WTC11 (cell line): ENCODE results near the gene MYBL2. TPM values are rescaled to one million over a fixed set of nuclear protein-coding genes. Genes with fewer than 3 reads are reported as not detected.

ENCODE experiments used
- ATAC-seq: fragments of 200-7000 bp; cut with Tn5 transposase; 2 replicates; pipeline ENCODE4 v1.10.0; 2021; ENCODE audit warnings: mild to moderate bottlenecking, moderate library complexity
- CTCF ChIA-PET: fragments of 300-600 bp; sonication (Branson Sonifier 250); formaldehyde crosslinking; loops from one replicate; lab custom pipeline; 2021; ENCODE audit warnings: antibody characterized with exemption; lab: Charles Lee
- POLR2A ChIA-PET: fragments of 350-600 bp; sonication (Branson Sonifier 250); formaldehyde crosslinking; loops from one replicate; lab custom pipeline; 2021; ENCODE audit warnings: antibody characterized with exemption; lab: Charles Lee
- DNase-seq: peaks from one replicate; pipeline ENCODE4 v3.0.0; 2021; ENCODE audit warnings: low spot score
- H3K27ac Mint-ChIP-seq: 2 replicates; pipeline ENCODE4 v1.8.0; 2021; ENCODE audit warnings: mixed read lengths
- H3K27me3 Mint-ChIP-seq: 2 replicates; pipeline ENCODE4 v1.8.0; 2021; ENCODE audit warnings: low read depth, mild to moderate bottlenecking, moderate library complexity, mixed read lengths
- H3K36me3 Mint-ChIP-seq: 2 replicates; pipeline ENCODE4 v1.8.0; 2021; ENCODE audit warnings: mixed read lengths
- H3K4me1 Mint-ChIP-seq: 2 replicates; pipeline ENCODE4 v1.8.0; 2022; ENCODE audit warnings: mixed read lengths
- H3K4me3 Mint-ChIP-seq: 2 replicates; pipeline ENCODE4 v1.8.0; 2021; ENCODE audit warnings: mild to moderate bottlenecking, moderate library complexity, mixed read lengths
- H3K9me3 Mint-ChIP-seq: 2 replicates; pipeline ENCODE4 v1.8.0; 2021; ENCODE audit warnings: mixed read lengths
- ATF3 ChIP-seq: sonication (generic); formaldehyde crosslinking; conservative IDR thresholded peaks from 2 replicates; pipeline ENCODE4 v1.8.1; 2022; ENCODE audit warnings: mild to moderate bottlenecking, missing genetic modification reagents
- CREB1 ChIP-seq: sonication (generic); formaldehyde crosslinking; IDR thresholded peaks from 2 replicates; pipeline ENCODE4 v1.8.0; 2023; ENCODE audit warnings: mild to moderate bottlenecking, missing genetic modification reagents
- CTCF ChIP-seq: fragments of 200-600 bp; IDR thresholded peaks from 2 replicates; pipeline ENCODE4 v1.8.0; 2022; ENCODE audit warnings: antibody characterized with exemption
- E2F4 ChIP-seq: sonication (generic); formaldehyde crosslinking; IDR thresholded peaks from 2 replicates; pipeline ENCODE4 v1.8.1; 2022; ENCODE audit warnings: low read depth, mild to moderate bottlenecking, moderate library complexity, missing genetic modification reagents, borderline replicate concordance
- ERG ChIP-seq: fragments of 250-450 bp; sonication (Bioruptor Pico); IDR thresholded peaks from 2 replicates; pipeline ENCODE4 v1.8.0; 2021; ENCODE audit warnings: mild to moderate bottlenecking
- ESRRA ChIP-seq: sonication (generic); formaldehyde crosslinking; IDR thresholded peaks from 2 replicates; pipeline ENCODE4 v1.8.1; 2022; ENCODE audit warnings: mild to moderate bottlenecking, missing genetic modification reagents, borderline replicate concordance
- ETV6 ChIP-seq: sonication (generic); formaldehyde crosslinking; IDR thresholded peaks from 2 replicates; pipeline ENCODE4 v1.8.1; 2022; ENCODE audit warnings: mild to moderate bottlenecking, missing genetic modification reagents
- FOXK1 ChIP-seq: sonication (generic); formaldehyde crosslinking; IDR thresholded peaks from 2 replicates; pipeline ENCODE4 v1.8.0; 2022; ENCODE audit warnings: mild to moderate bottlenecking, moderate library complexity, missing genetic modification reagents
- GABPB1 ChIP-seq: sonication (generic); formaldehyde crosslinking; IDR thresholded peaks from 2 replicates; pipeline ENCODE4 v1.8.1; 2023; ENCODE audit warnings: mild to moderate bottlenecking, missing genetic modification reagents
- JAZF1 ChIP-seq: fragments of 250-450 bp; sonication (Bioruptor Pico); IDR thresholded peaks from 2 replicates; pipeline ENCODE4 v1.9.0; 2021; ENCODE audit warnings: moderate library complexity, mild to moderate bottlenecking, inconsistent platforms
- KAT7 ChIP-seq: sonication (generic); formaldehyde crosslinking; IDR thresholded peaks from 2 replicates; pipeline ENCODE4 v1.8.1; 2023; ENCODE audit warnings: missing genetic modification reagents, mild to moderate bottlenecking, borderline replicate concordance
- MAX ChIP-seq: sonication (generic); formaldehyde crosslinking; IDR thresholded peaks from 2 replicates; pipeline ENCODE4 v1.8.0; 2022; ENCODE audit warnings: mild to moderate bottlenecking, missing genetic modification reagents
- MXD4 ChIP-seq: fragments of 250-450 bp; sonication (Bioruptor Pico); IDR thresholded peaks from 2 replicates; pipeline ENCODE4 v1.8.0; 2021; ENCODE audit warnings: mild to moderate bottlenecking, moderate library complexity, borderline replicate concordance
- OVOL2 ChIP-seq: fragments of 250-450 bp; sonication (Bioruptor Pico); IDR thresholded peaks from 2 replicates; pipeline ENCODE4 v1.9.0; 2021; ENCODE audit warnings: mild to moderate bottlenecking, borderline replicate concordance
- PREB ChIP-seq: sonication (generic); formaldehyde crosslinking; IDR thresholded peaks from 2 replicates; pipeline ENCODE4 v1.8.1; 2022; ENCODE audit warnings: mild to moderate bottlenecking, missing genetic modification reagents, moderate library complexity, borderline replicate concordance
- SMAD4 ChIP-seq: sonication (generic); formaldehyde crosslinking; IDR thresholded peaks from 2 replicates; pipeline ENCODE4 v1.8.0; 2022; ENCODE audit warnings: mild to moderate bottlenecking, missing genetic modification reagents
- SP1 ChIP-seq: sonication (generic); formaldehyde crosslinking; conservative IDR thresholded peaks from 2 replicates; pipeline ENCODE4 v1.8.1; 2022; ENCODE audit warnings: missing genetic modification reagents
- TP53 ChIP-seq: sonication (generic); formaldehyde crosslinking; IDR thresholded peaks from 2 replicates; pipeline ENCODE4 v1.8.1; 2023; ENCODE audit warnings: mild to moderate bottlenecking, missing genetic modification reagents
- USF1 ChIP-seq: sonication (generic); formaldehyde crosslinking; IDR thresholded peaks from 2 replicates; pipeline ENCODE4 v1.8.0; 2022; ENCODE audit warnings: mild to moderate bottlenecking, missing genetic modification reagents
- ZMAT4 ChIP-seq: fragments of 250-450 bp; sonication (Bioruptor Pico); IDR thresholded peaks from 2 replicates; pipeline ENCODE4 v1.9.0; 2021; ENCODE audit warnings: mild to moderate bottlenecking
- ZNF121 ChIP-seq: sonication (generic); formaldehyde crosslinking; IDR thresholded peaks from 2 replicates; pipeline ENCODE4 v1.8.0; 2023; ENCODE audit warnings: missing genetic modification reagents
- ZNF423 ChIP-seq: fragments of 250-450 bp; sonication (Bioruptor Pico); IDR thresholded peaks from 2 replicates; pipeline ENCODE4 v2.1.2; 2022; ENCODE audit warnings: mild to moderate bottlenecking, moderate library complexity
- ZNF425 ChIP-seq: fragments of 250-450 bp; sonication (Bioruptor Pico); conservative IDR thresholded peaks from 2 replicates; pipeline ENCODE4 v1.9.0; 2021; ENCODE audit warnings: mild to moderate bottlenecking
- ZNF671 ChIP-seq: fragments of 250-450 bp; sonication (Bioruptor Pico); IDR thresholded peaks from 2 replicates; pipeline ENCODE4 v1.8.0; 2021; ENCODE audit warnings: mild to moderate bottlenecking
- total RNA-seq: library from RNA; stranded (reverse); gene quantifications from 3 replicates; pipeline ENCODE4 v1.2.3, GENCODE V29; 2021

MYBL2 gene
- total RNA-seq, 1 experiment from 2014 or later = 166 TPM

GRCh38 chr20:43695571-43695970, 28.7 kb downstream of the MYBL2 start:
- ATAC-seq = no peak
- H3K27ac Mint-ChIP-seq = no peak overlapping the region
- H3K9me3 Mint-ChIP-seq = no peaks in the 10 kb centered on the region
- DNase-seq = no peak
- TF ChIP-seq ETV6 (CRISPR knock-in tag) = no peak
- no peak for TF ChIP-seq ZNF425
- TF ChIP-seq ZNF423 = no peak
- no peak for TF ChIP-seq ZNF121
- TF ChIP-seq MAX (CRISPR knock-in tag) = no peak
- no peak for TF ChIP-seq GABPB1
- no peak for TF ChIP-seq ESRRA
- TF ChIP-seq ZNF671 (CRISPR knock-in tag) = no peak
- no peak for TF ChIP-seq TP53 (CRISPR knock-in tag)
- no peak for TF ChIP-seq SMAD4 (CRISPR knock-in tag)
- no peak for TF ChIP-seq KAT7 (CRISPR knock-in tag)
- TF ChIP-seq ATF3 (CRISPR knock-in tag) = no peak
- TF ChIP-seq OVOL2 (CRISPR knock-in tag) = no peak
- TF ChIP-seq E2F4 (CRISPR knock-in tag) = no peak
- no peak for TF ChIP-seq PREB (CRISPR knock-in tag)
- no peak for TF ChIP-seq USF1 (CRISPR knock-in tag)
- no peak for TF ChIP-seq JAZF1 (CRISPR knock-in tag)
- no peak for TF ChIP-seq SP1 (CRISPR knock-in tag)
- TF ChIP-seq, all 79 proteins: peak for 0
- no peaks in the 10 kb centered on the region for H3K27me3 Mint-ChIP-seq
- no peaks in the 10 kb centered on the region for H3K4me1 Mint-ChIP-seq
- no peak overlapping the region for H3K4me3 Mint-ChIP-seq
- H3K36me3 Mint-ChIP-seq = peaks cover 42% of the 10 kb centered on the region
- ChIA-PET POLR2A (no interaction called here), CTCF (no interaction called here)

- CTCF ChIA-PET = no interaction called here
- no peak for DNase-seq
- POLR2A ChIA-PET = interaction anchor here (0.6 kb wide), 1 partner anchor 31 kb away, joined by 5 read pairs; no protein-coding TSS in a partner anchor
- Mint-ChIP-seq H3K27me3 (no peaks in the 10 kb centered on the region), H3K4me1 (no peaks in the 10 kb centered on the region), H3K4me3 (no peak overlapping the region), H3K9me3 (no peaks in the 10 kb centered on the region), H3K27ac (no peak overlapping the region), H3K36me3 (peaks cover 57% of the 10 kb centered on the region)
- ATAC-seq = no peak
- TF ChIP-seq ZMAT4 = no peak
- TF ChIP-seq CTCF = no peak
- no peak for TF ChIP-seq MXD4 (CRISPR knock-in tag)
- no peak for TF ChIP-seq FOXK1 (CRISPR knock-in tag)
- TF ChIP-seq ERG (CRISPR knock-in tag) = no peak
- no peak for TF ChIP-seq TP53 (CRISPR knock-in tag)
- TF ChIP-seq CREB1 (CRISPR knock-in tag) = no peak
Observed at GRCh38 chr20:43699941-43700565, 33.1 kb downstream of the MYBL2 start.
